Ovary (tissue), 3 donors: ENCODE results near the gene NRXN3.

Source experiments
- CTCF ChIP-seq, 3 donors: fragments of 450-650 bp in 2 of 3; fragments of 200-600 bp in 1 of 3; IDR thresholded peaks; one replicate each; pipeline versions ENCODE4 v1.5.1 to v1.8.0; 2016 to 2022; ENCODE audit warnings: antibody characterized with exemption in 3 of 3, mild to moderate bottlenecking in 1 of 3
- EP300 ChIP-seq: sonication (generic); formaldehyde crosslinking; IDR thresholded peaks from one replicate; pipeline ENCODE4 v1.6.1; 2017; ENCODE audit warnings: antibody characterized with exemption
- donor health status: DM: no; HTN: no; CAD: no.

GRCh38 chr14:79861111-79861510 is 1690.9 kb downstream of the NRXN3 start:
- TF ChIP-seq CTCF (IDR thresholded peaks at IDR 0.05) (no peak), EP300 (no peak)
